Erythroblast (primary cell): ENCODE measurements around the gene LFNG.

Source experiments
- GATA1 ChIP-seq: IDR thresholded peaks from 2 replicates; pipeline ENCODE4 v1.6.1; 2011; ENCODE audit warnings: low read depth, mild to moderate bottlenecking, control low read depth, low read length, moderate library complexity
- POLR2A ChIP-seq: IDR thresholded peaks from 2 replicates; pipeline ENCODE4 v1.6.1; 2011; ENCODE audit warnings: mild to moderate bottlenecking, low read length

GRCh38 chr7:2508327-2509215 lies 11.0 kb upstream of the LFNG start:
- TF ChIP-seq POLR2A (no peak), GATA1 (no peak)
